NCI-H1436 treated with DMSO at 0.1 percent for 48 hours (cell line): ENCODE measurements around the gene MATN1.

Experiments
- DNase-seq: peaks from one replicate; lab custom pipeline; 2025; lab: John Stamatoyannopoulos, UW

The MATN1 gene

GRCh38 chr1:30680879-30681278, 42.5 kb downstream of the MATN1 start:
- no peak for DNase-seq

GRCh38 chr1:30680429-30680828, 43.0 kb downstream of the MATN1 start:
- no peak for DNase-seq

- DNase-seq: no peak
Measured at GRCh38 chr1:30679976-30680305, 43.4 kb downstream of the MATN1 start.

GRCh38 chr1:30679201-30679975, 44.0 kb downstream of the MATN1 start:
- no peak for DNase-seq

GRCh38 chr1:30678209-30678608, 45.2 kb downstream of the MATN1 start:
- no peak for DNase-seq

GRCh38 chr1:30677471-30677870, 45.9 kb downstream of the MATN1 start:
- no peak for DNase-seq

- no peak for DNase-seq
Measured at GRCh38 chr1:30675761-30676160, 47.6 kb downstream of the MATN1 start.

GRCh38 chr1:30675289-30675688, 48.1 kb downstream of the MATN1 start:
- DNase-seq: no peak

- DNase-seq: no peak
Measured at GRCh38 chr1:30673395-30673794, 50.0 kb downstream of the MATN1 start.

- DNase-seq: no peak
Measured at GRCh38 chr1:30672661-30673060, 50.7 kb downstream of the MATN1 start.

GRCh38 chr1:30670240-30671060, 52.9 kb downstream of the MATN1 start:
- DNase-seq: no peak

- no peak for DNase-seq
Measured at GRCh38 chr1:30668546-30669327, 54.6 kb downstream of the MATN1 start.

GRCh38 chr1:30668024-30668423, 55.4 kb downstream of the MATN1 start:
- DNase-seq: no peak

GRCh38 chr1:30666756-30667273, 56.6 kb downstream of the MATN1 start:
- DNase-seq: no peak

- DNase-seq: no peak
Measured at GRCh38 chr1:30665216-30666010, 58.0 kb downstream of the MATN1 start.

GRCh38 chr1:30664103-30664755, 59.2 kb downstream of the MATN1 start:
- DNase-seq: no peak

- no peak for DNase-seq
Measured at GRCh38 chr1:30663596-30664091, 59.7 kb downstream of the MATN1 start.

- no peak for DNase-seq
Measured at GRCh38 chr1:30662291-30662840, 61.0 kb downstream of the MATN1 start.

- no peak for DNase-seq
Measured at GRCh38 chr1:30661311-30661710, 62.1 kb downstream of the MATN1 start.
